Breast epithelium (tissue), 3 donors: ENCODE measurements around the gene GPR78.

Experiments used
- CTCF ChIP-seq, 3 donors: fragments of 450-650 bp; IDR thresholded peaks; one replicate each; pipeline ENCODE4 v1.5.1; 2016 to 2017; ENCODE audit warnings: antibody characterized with exemption in 3 of 3, mild to moderate bottlenecking in 3 of 3, moderate library complexity in 3 of 3
- POLR2A ChIP-seq: fragments of 450-650 bp; IDR thresholded peaks from one replicate; pipeline ENCODE4 v1.6.1; 2016; ENCODE audit warnings: antibody characterized with exemption, mild to moderate bottlenecking, moderate library complexity
- POLR2AphosphoS5 ChIP-seq, 3 donors: sonication (generic); formaldehyde crosslinking; IDR thresholded peaks; one replicate each; pipeline ENCODE4 v1.6.1; 2017; ENCODE audit warnings: antibody characterized with exemption in 3 of 3

- no peak for TF ChIP-seq CTCF (IDR thresholded peaks at IDR 0.05)
- TF ChIP-seq POLR2A: no peak
- TF ChIP-seq POLR2AphosphoS5 (IDR thresholded peaks at IDR 0.05): no peak
Observed at GRCh38 chr4:8560265-8561047, 19.7 kb upstream of the GPR78 start.
